CD4-positive, alpha-beta T cell treated with Interleukin-4 for 1 hour (primary cell): ENCODE data around the gene CADM1.
"Not testable (repeated sequence)": the region's sequence is repeated elsewhere in the genome, so short reads cannot be mapped to it uniquely, and the experiment has no call there.

ENCODE experiments used
- DNase-seq, 2 donors: peaks; one replicate each; pipeline ENCODE4 v3.0.0-alpha.2; 2020 to 2022

Gene CADM1

DNA sequence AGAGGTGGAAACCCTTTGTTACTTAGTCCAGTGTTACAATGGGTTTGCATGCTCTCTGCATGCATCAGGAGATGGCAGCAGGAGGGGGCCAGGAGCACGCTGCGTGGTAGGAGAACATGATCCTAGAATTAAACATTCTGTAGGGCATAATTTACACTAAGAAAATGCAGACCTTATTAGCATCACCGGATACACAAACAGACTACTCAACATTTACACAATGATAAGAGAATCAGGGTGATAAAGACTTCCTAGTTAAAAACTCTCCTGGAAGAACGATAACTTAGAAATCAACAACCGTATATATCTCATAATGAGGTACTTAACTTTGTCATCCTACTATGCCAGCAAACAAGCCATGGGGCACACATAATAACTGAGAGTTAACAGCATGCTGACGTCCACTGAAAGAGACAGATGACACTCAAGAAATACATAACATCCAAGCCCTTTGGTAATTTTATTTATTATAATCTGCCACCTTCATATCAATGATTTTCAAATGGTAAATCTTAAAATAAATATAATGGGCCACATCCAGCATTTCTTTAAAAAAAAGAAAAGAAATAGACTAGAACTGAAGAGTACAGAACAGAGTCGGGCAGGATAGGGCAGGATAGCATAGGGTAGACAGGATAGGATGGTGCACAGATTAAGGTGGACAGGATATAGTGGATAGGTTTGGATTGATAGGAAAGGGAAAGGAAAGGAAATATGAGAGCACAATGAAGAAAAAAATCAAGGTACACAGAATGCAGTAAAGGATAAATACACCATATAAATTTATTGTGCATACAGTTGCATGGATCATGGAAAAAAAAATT, 27.5 kb downstream of the CADM1 start:
- no peak for DNase-seq

DNA sequence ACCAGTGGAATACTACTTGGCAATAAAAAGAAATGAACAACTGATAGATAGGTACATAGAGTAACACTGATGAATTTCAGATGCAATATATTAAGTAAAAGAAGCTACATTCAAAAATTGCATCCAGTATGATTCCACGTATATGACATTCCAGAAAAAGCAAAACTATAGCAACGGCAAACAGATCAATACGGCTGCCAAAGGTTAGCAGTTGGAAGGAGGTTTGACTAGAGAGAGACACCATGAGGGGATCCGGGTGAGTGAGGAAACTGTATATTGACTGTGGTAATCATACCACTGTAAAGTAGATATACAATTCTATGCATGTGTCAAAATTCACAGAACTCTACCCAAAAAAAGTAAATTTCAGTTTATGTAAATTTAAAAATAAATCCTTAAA, 28.7 kb downstream of the CADM1 start:
- no peak for DNase-seq

DNA sequence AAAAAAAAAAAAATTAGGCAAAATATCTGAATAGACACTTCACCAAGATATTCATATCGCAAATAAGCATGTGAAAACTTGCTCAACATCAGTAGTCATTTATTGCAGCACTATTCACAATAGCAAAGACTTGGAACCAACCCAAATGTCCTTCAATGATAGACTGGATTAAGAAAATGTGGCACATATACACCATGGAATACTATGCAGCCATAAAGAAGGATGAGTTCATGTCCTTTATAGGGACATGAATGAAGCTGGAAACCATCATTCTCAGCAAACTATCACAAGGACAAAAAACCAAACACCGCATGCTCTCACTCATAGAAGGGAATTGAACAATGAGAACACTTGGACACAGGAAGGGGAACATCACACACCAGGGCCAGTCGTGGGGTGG, 29.9 kb downstream of the CADM1 start:
- not testable (repeated sequence) for DNase-seq

DNA sequence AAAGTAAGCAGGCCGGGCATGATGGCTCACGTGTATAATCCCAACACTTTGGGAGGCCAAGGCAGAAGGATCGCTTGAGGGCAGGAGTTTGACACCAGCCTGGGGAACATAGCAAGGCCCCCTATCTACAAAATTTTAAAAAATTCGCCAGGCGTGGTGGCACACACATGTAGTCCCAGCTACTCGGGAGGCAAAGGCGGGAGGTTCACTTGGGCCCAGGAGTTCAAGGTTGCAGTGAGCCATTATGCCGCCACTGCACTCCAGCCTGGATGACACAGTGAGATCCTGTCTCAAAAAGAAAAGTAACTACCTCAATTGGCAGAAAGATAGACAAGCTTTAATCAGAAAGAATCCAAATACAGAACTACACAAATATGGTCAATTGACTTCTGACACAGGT, 31.0 kb downstream of the CADM1 start:
- DNase-seq = no peak

DNA sequence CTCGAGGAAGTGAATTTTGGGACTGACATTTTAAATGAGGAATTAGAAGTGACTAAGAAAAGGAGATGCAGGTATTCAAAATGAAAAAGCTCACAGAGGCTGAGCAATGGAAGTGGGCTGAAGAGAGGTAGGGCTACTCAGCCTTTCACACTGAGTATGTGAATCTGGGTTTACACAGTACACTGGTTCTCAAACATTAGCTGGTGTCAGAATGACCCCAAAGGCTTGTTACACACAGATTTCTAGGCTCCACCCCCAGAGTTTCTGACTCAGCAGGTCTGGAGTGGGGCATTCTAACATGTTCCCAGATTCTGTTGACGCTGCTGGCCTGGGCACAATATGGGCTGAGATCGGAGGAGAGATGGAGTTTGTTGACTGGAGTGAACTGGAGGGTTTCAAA, 32.8 kb downstream of the CADM1 start:
- DNase-seq = no peak

DNA sequence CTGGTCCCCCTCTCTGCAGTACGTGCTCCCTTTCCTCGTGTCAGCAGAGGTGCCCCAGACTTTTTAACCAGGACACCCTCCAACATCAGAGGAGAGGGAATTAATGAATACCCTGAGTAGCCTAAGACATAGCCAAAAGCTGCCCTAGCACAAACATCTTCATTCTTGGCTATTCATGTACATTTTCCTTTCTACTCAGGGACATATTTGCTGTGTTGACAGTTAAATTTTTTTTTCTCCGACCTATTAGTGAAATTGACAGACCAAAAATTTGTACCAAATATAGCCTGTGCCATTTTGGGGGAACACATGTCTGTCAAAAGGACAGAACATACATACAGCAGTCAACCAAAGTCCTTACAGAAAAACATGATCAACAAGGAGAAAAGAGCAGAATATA, 33.3 kb downstream of the CADM1 start:
- DNase-seq = no peak

DNA sequence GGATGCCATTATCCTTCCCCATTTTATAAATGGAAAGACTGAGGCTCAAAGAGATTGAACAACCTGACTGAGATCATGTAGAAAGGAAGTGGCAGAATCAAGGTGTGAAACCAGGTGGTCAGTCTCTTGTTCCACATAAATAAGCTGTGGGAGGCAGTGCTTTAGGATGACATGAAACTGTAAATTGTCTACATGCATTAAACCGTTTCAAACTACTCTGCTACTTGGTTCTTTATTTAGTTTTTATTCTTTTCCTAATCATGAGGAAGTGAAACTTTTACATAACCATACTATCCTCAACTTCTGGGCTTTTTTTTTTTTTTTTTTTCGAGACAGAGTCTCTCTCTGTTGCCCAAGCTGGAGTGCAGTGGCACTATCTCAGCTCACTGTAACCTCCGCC, 34.9 kb downstream of the CADM1 start:
- DNase-seq = no peak

DNA sequence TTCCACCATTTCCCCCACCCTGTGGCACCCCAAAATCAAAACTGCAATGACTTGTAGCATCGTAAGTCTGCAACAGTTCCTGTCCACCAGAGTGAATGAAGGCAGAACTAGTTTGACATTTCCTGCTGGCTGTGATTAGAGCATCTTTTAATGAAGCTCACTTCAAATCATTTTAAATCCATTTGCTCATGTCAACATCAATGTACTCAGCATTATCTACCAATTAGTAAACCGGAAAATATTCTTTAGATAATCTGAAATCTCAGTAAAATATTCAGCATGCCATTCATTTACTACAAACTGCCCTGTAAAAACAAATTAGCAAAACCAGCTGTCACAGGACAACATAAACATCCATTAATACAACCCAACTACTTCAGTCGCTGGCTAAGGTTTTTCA, 38.1 kb downstream of the CADM1 start:
- no peak for DNase-seq

DNA sequence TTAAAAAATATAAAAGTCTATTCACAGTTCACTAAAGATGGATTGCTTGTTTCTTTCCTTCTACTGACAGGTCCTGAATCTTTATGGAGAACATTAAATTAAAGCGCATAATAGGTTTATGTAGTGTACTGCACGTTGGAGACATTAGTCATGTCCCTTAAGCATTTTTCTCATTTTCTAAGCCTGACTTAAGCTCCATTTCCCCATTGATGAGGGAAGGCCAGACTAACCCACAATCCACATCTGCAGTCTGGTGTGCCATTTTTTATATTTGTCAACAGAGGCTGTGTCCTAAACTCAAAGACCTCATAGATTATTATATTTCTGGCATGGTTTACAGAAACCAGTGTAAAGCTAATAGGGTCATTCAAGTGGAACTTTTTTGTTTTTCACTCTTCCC, 39.9 kb downstream of the CADM1 start:
- DNase-seq = no peak

DNA sequence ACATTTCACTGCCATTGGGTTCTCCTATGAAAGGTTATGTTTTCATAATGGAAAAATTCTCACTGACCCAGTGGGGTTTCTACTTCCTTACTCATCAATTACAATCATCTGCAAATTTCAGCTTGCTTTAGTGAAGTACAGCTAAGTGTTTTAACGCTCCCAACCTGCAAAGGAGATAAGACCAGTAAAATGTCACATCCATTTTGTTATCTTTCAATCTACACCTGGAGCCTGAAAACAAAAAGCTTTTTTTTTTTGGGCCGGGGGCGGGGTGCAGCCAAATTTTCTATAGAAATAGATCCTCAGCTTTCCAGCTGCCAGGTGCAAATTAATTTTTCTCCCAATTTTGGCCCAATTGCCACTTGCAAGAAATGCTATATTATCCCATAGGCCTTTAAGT, 40.6 kb downstream of the CADM1 start:
- DNase-seq = no peak

DNA sequence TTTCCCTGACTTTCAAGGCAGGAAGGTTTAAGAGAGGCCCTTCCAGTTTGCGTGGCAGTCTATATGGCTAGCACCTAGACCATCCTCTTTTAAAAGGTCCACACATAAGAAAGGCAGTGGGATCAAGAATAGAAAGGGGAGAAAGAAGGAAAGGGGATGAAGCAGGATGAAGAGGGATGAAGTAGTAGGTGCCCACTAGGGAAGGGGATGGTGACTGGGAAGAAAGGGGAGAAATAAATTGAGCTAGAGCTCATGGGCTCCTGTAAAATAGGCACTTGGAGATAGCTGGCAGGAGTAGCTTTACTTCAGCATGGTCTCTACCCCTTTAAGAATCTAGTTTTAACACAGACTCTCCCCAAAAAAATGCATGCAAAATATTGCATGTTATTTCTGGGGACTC, 41.5 kb downstream of the CADM1 start:
- no peak for DNase-seq

DNA sequence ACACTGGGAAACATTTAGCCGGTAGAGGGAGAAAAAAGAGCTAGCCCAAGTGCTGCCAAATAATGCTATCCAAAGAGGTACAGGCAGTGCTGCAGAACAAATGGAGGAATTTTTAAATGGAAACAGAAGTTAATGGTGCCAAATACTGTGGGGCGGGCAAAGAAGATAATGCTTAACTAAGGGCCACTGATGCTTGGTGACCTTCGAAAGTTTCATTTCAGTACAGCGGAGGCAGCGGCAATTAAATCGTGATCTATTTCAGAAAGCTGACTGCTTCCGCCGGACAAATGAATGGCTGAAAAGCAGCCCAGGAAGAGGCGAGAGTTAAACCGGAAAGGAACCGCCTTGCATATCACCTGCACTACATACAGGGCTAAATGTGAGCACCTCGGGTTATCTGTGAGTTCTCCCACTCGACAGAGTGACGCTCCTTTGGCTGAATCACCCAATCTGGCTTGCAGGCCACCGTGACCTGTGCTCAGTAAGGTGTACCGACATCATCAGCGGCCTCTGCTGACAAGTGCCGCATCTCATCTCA, 42.1 kb downstream of the CADM1 start:
- DNase-seq = no peak

DNA sequence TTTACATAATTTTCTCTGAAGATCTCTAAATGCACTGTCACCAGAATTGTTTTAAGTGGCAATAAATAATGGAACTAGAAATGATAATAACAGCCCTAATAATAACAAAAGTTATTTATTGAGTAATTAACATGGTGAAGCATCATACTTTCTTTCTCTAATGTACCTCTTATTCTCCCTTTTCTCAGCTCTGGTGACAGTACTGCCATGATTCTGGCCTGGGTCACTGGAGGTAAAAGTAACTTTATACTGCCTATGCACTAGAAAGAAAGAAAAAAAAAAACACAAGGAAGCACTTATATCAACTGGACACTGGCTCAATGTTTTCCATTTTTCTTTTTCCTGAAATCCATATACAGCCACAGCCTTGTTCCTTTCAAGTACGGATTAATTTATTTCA, 43.7 kb downstream of the CADM1 start:
- DNase-seq = no peak

DNA sequence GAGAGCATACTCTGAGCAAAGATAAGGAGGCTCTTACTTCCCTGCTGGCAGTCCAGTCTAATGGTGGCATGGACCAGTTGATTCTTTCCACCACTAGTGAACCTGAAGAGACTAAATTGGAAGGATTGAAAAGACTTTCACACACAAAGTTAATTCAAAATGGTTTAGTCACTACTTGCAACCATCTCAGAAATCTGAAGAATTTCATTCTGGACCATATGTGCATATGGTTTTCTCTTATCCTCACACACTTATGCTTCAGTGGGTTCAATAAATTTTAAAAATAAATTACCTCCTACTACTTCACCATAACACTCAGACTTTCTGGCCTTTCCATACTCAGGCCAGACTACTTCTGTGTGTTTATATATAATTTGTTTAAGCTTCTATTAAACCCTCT, 44.7 kb downstream of the CADM1 start:
- DNase-seq = no peak

DNA sequence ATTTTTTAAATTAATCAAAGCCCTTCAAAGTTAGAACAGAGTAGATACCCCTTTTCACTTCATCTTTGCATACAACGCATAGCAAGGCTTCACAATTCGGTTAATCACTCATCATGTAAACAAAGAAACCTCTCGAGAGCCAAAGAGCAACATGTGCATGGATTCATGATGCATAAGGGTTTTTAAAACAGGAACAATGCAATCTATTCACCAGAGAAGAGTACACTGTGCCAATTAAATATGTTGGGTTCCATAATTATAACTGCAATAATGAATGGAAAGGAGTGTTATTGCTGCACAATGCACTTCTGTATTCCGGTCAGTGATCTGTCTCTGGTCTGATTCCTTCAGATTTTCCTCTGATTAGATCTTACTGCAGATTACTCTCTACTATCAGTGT, 45.3 kb downstream of the CADM1 start:
- no peak for DNase-seq

DNA sequence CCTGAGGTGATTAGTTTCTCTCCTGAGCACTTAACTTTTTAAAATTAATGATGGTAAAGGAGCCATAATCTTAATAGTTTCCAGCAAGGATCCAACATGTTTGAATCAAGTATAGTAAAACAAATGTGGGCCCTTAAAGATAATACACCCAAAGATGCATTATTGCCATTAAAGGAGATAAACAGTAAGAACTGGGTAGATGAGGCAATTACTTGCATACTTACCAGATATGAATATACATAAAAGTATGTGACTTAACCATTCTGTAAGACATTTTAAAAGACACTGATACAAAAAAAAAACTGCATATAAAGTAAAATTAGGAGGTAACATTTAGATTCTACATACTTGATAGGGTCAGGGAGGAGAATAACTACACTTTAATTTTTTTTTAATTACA, 48.2 kb downstream of the CADM1 start:
- no peak for DNase-seq

DNA sequence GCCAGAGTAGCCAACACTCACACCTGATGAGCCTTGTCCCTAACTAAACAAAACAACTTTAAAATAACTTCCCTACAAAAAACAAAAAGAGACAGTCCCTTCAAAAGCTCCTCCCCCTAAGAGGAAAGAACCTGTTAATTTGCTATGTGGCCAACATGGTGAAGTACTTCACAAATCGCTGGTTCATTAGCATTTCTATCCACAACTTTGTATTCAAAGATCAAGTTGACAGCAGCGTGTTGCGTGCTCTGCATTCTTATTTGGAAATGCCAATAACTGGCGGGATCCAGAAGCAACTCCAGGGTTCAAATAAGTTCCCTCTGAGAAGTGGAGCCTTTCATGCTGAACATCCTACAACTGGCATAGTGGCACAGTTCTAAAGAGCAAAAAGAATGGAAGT, 48.6 kb downstream of the CADM1 start:
- DNase-seq = no peak

DNA sequence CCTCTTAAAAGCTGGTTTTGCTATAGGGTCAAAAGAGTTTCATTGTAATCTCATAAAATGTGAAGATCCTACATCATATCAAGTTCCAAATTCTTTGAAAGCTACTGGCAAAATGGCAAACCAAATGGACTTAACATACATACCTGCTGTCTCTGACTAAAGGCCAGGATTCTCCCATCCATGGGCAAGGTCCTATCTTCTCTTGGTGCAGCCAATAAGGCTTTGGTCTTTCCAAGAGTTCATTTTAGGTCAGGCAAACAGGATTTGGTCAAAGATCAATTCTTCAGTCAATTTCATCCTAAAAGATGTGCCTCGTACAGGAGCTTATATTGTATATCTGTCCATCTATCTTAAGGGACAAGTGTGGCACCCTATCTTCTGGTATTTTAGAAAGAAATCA, 49.7 kb downstream of the CADM1 start:
- no peak for DNase-seq

DNA sequence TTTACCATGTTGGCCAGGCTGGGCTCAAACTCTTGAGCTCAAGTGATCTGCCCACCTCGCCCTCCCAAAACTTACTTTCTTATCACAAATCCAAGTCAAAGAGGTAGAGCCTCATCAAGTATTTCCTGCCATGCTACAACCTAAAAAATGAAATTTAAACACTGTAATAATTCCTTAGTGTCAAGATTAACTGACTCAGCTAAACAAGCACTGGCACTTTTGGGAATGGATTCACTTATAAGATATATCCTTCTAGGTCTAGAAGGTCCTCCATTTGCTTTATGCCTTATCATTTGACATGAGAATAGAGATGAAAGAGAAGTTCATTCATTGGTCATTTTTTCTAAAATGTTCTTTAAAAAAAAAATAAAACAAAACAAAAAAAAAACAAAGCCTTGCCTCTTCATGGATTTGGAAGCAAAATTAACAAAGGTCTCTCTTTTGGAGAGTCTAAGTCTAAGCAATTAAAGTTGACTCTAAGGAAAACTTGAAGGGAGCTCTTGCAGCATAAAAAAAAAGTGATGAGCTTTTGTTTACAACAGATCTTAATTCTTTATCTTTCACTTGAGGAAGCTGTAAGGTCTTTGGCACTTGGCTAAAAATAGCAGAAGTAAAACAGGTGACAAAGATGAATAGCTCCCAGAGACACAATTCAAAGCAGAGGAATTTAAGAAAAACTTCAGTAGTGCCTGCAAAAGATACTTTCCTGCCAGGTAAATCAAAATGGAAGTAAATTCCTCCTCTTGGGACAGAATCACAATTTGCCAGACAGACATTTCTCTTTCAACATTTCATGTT, 50.3 kb downstream of the CADM1 start:
- DNase-seq = no peak

DNA sequence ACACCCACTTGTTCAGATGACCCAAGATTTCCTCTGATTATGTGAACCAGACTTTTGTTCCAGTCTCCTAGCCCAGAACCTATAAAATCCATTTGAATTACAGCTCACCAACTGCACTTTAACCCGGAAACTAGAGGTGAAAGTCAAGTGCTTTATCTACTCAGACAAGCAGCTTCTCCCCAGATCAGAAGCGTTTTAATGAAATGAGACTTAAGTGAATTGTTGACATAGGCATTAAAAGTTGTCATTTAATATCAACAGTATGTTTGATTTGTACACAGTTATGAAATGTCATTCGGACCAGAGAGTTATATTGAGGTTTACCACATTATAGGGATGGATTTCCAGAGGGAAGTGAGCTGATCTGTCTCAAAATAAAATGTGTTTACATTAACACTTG, 52.0 kb downstream of the CADM1 start:
- no peak for DNase-seq

DNA sequence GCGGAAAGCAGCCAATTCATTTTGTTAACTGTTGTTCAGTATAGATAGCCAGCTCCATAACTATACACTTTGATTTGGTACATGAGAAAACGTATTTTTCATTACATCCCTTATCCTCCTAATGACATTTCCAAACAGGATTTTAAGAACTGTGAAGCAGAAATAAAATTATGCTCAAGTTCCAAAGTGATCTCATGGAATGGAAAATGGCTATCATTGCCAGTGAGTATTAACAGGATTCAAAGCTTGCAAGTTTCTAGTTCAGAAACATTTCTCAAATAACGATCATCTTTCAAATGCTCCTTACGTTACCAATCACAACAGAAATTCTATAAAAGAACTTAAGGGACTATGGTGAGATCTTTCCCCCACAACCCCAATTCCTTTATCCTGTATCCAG, 53.7 kb downstream of the CADM1 start:
- DNase-seq = no peak

DNA sequence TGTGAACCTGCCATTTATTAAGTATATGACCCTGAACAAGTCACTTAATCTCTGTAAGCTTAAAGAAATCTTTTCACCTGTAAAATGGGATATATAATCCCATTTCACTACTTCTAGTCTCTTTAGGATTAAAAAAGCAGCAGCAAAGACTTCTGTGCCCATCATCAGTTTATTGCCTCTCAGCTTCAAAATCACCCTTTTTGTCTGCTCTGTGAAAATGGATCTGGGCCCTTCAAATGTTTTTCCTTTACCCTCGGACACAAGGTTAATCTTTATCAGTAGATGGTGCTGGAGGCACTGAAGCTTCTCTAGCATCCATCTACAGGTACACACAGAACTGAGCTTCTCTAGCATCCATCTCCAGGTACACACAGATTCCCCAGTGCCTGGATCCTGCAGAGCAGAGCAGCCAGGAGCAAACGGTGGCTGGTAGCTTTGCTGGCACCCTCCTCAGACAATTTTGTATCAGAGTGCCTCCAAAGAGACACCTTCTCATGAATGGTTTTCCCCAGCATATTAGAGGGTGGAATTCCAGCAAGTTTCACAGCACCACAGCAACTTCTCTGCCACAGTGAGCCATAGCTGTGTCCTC, 56.8 kb downstream of the CADM1 start:
- no peak for DNase-seq

DNA sequence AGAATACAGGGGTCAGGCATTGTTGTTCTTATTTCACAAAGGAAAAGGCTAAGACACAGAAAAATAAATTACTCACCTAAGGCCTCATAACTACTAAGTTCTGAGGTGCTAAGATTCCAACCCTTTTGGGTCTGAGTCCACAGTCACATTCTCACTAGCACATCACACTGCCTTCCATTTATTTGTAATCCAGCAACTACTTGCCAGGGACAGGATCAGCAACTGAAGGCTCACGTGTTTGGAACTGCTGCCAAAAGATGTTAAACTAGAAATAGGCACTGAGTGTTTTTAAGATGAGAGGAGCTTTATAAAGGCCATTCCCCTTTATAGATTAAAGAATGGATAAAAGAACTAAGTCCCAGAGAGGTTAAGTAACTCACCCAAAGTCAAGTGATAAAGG, 58.0 kb downstream of the CADM1 start:
- no peak for DNase-seq

DNA sequence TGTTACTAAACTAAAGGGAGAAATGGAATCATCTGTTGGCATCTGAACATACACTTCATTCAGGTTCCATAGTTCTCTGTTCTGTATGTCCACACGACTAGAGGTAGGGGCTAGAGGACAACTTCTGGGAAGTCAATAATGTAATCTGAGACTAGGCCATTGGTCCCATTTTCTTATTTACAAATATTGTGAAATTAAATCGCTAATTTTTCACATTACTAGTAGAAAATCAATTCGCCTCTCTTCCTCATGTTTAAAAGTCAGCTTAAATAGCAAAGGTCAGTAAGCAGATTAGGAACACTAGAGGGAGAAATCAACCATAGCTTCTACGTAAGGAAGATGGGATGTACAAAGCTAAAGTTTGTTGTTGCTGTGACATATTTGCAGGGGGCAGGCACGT, 59.7 kb downstream of the CADM1 start:
- DNase-seq = no peak
